Measurements from ENCODE around the gene TENM4.

TENM4 gene

GRCh38 chr11:79290761-79291160, 150.1 kb downstream of the TENM4 start:
- no peaks in the 10 kb centered on the region for H3K9me3 ChIP-seq (ENCODE audit: control insufficient read depth in 1 of 2, low read length in 2 of 2)
- no peaks in the 10 kb centered on the region for H3K4me1 ChIP-seq (ENCODE audit: control insufficient read depth in 1 of 2, insufficient read depth in 2 of 2, low read length in 2 of 2)
- no peaks in the 10 kb centered on the region for H3K36me3 ChIP-seq (ENCODE audit: control insufficient read depth in 1 of 2, insufficient read depth in 2 of 2, low read length in 2 of 2)
- no peak overlapping the region for H3K27ac ChIP-seq (ENCODE audit: low read length)
- H3K4me3 ChIP-seq (ENCODE audit: low read depth in 1 of 2, low read length in 2 of 2): no peak overlapping the region
- no peaks in the 10 kb centered on the region for H3K27me3 ChIP-seq (ENCODE audit: low read depth, low read length)

- no peak overlapping the region for H3K4me3 ChIP-seq (ENCODE audit: low read depth in 1 of 2, low read length in 2 of 2)
- no peaks in the 10 kb centered on the region for H3K27me3 ChIP-seq (ENCODE audit: low read depth, low read length)
- no peaks in the 10 kb centered on the region for H3K9me3 ChIP-seq (ENCODE audit: control insufficient read depth in 1 of 2, low read length in 2 of 2)
- H3K27ac ChIP-seq (ENCODE audit: low read length): no peak overlapping the region
- H3K4me1 ChIP-seq (ENCODE audit: control insufficient read depth in 1 of 2, insufficient read depth in 2 of 2, low read length in 2 of 2): no peaks in the 10 kb centered on the region
- H3K36me3 ChIP-seq (ENCODE audit: control insufficient read depth in 1 of 2, insufficient read depth in 2 of 2, low read length in 2 of 2): no peaks in the 10 kb centered on the region
Observed at GRCh38 chr11:79287952-79288351, 152.9 kb downstream of the TENM4 start.

- no peak overlapping the region for H3K4me3 ChIP-seq (ENCODE audit: low read depth in 1 of 2, low read length in 2 of 2)
- H3K9me3 ChIP-seq (ENCODE audit: control insufficient read depth in 1 of 2, low read length in 2 of 2): no peaks in the 10 kb centered on the region
- no peaks in the 10 kb centered on the region for H3K27me3 ChIP-seq (ENCODE audit: low read depth, low read length)
- H3K27ac ChIP-seq (ENCODE audit: low read length): no peak overlapping the region
- no peaks in the 10 kb centered on the region for H3K36me3 ChIP-seq (ENCODE audit: control insufficient read depth in 1 of 2, insufficient read depth in 2 of 2, low read length in 2 of 2)
- H3K4me1 ChIP-seq (ENCODE audit: control insufficient read depth in 1 of 2, insufficient read depth in 2 of 2, low read length in 2 of 2): no peaks in the 10 kb centered on the region
Observed at GRCh38 chr11:79285756-79286155, 155.1 kb downstream of the TENM4 start.

- Histone ChIP-seq H3K9me3 (ENCODE audit: control insufficient read depth in 1 of 2, low read length in 2 of 2) (no peaks in the 10 kb centered on the region), H3K27me3 (ENCODE audit: low read depth, low read length) (no peaks in the 10 kb centered on the region), H3K27ac (ENCODE audit: low read length) (no peak overlapping the region), H3K4me3 (ENCODE audit: low read depth in 1 of 2, low read length in 2 of 2) (no peak overlapping the region), H3K36me3 (ENCODE audit: control insufficient read depth in 1 of 2, insufficient read depth in 2 of 2, low read length in 2 of 2) (no peaks in the 10 kb centered on the region), H3K4me1 (ENCODE audit: control insufficient read depth in 1 of 2, insufficient read depth in 2 of 2, low read length in 2 of 2) (no peaks in the 10 kb centered on the region)
Observed at GRCh38 chr11:79276736-79277325, 164.0 kb downstream of the TENM4 start.

- Histone ChIP-seq H3K4me3 (ENCODE audit: low read depth in 1 of 2, low read length in 2 of 2) (no peak overlapping the region), H3K27me3 (ENCODE audit: low read depth, low read length) (no peaks in the 10 kb centered on the region), H3K4me1 (ENCODE audit: control insufficient read depth in 1 of 2, insufficient read depth in 2 of 2, low read length in 2 of 2) (no peaks in the 10 kb centered on the region), H3K27ac (ENCODE audit: low read length) (no peak overlapping the region), H3K36me3 (ENCODE audit: control insufficient read depth in 1 of 2, insufficient read depth in 2 of 2, low read length in 2 of 2) (no peaks in the 10 kb centered on the region), H3K9me3 (ENCODE audit: control insufficient read depth in 1 of 2, low read length in 2 of 2) (no peaks in the 10 kb centered on the region)
Observed at GRCh38 chr11:79274636-79275331, 166.0 kb downstream of the TENM4 start.

- H3K36me3 ChIP-seq (ENCODE audit: control insufficient read depth in 1 of 2, insufficient read depth in 2 of 2, low read length in 2 of 2): no peaks in the 10 kb centered on the region
- no peaks in the 10 kb centered on the region for H3K9me3 ChIP-seq (ENCODE audit: control insufficient read depth in 1 of 2, low read length in 2 of 2)
- H3K27ac ChIP-seq (ENCODE audit: low read length): no peak overlapping the region
- no peak overlapping the region for H3K4me3 ChIP-seq (ENCODE audit: low read depth in 1 of 2, low read length in 2 of 2)
- no peaks in the 10 kb centered on the region for H3K4me1 ChIP-seq (ENCODE audit: control insufficient read depth in 1 of 2, insufficient read depth in 2 of 2, low read length in 2 of 2)
- H3K27me3 ChIP-seq (ENCODE audit: low read depth, low read length): no peaks in the 10 kb centered on the region
Observed at GRCh38 chr11:79273781-79274180, 167.0 kb downstream of the TENM4 start.

GRCh38 chr11:79269611-79270307, 171.1 kb downstream of the TENM4 start:
- H3K27ac ChIP-seq (ENCODE audit: low read length): no peak overlapping the region
- H3K27me3 ChIP-seq (ENCODE audit: low read depth, low read length): no peaks in the 10 kb centered on the region
- no peaks in the 10 kb centered on the region for H3K9me3 ChIP-seq (ENCODE audit: control insufficient read depth in 1 of 2, low read length in 2 of 2)
- H3K4me3 ChIP-seq (ENCODE audit: low read depth in 1 of 2, low read length in 2 of 2): no peak overlapping the region
- H3K4me1 ChIP-seq (ENCODE audit: control insufficient read depth in 1 of 2, insufficient read depth in 2 of 2, low read length in 2 of 2): no peaks in the 10 kb centered on the region
- no peaks in the 10 kb centered on the region for H3K36me3 ChIP-seq (ENCODE audit: control insufficient read depth in 1 of 2, insufficient read depth in 2 of 2, low read length in 2 of 2)

GRCh38 chr11:79266396-79266795, 174.4 kb downstream of the TENM4 start:
- H3K4me3 ChIP-seq (ENCODE audit: low read depth in 1 of 2, low read length in 2 of 2): no peak overlapping the region
- no peak overlapping the region for H3K27ac ChIP-seq (ENCODE audit: low read length)
- no peaks in the 10 kb centered on the region for H3K36me3 ChIP-seq (ENCODE audit: control insufficient read depth in 1 of 2, insufficient read depth in 2 of 2, low read length in 2 of 2)
- no peaks in the 10 kb centered on the region for H3K4me1 ChIP-seq (ENCODE audit: control insufficient read depth in 1 of 2, insufficient read depth in 2 of 2, low read length in 2 of 2)
- H3K27me3 ChIP-seq (ENCODE audit: low read depth, low read length): no peaks in the 10 kb centered on the region
- H3K9me3 ChIP-seq (ENCODE audit: control insufficient read depth in 1 of 2, low read length in 2 of 2): no peaks in the 10 kb centered on the region

- H3K36me3 ChIP-seq (ENCODE audit: control insufficient read depth in 1 of 2, insufficient read depth in 2 of 2, low read length in 2 of 2): no peaks in the 10 kb centered on the region
- H3K4me1 ChIP-seq (ENCODE audit: control insufficient read depth in 1 of 2, insufficient read depth in 2 of 2, low read length in 2 of 2): no peaks in the 10 kb centered on the region
- H3K27ac ChIP-seq (ENCODE audit: low read length): no peak overlapping the region
- H3K4me3 ChIP-seq (ENCODE audit: low read depth in 1 of 2, low read length in 2 of 2): no peak overlapping the region
- no peaks in the 10 kb centered on the region for H3K27me3 ChIP-seq (ENCODE audit: low read depth, low read length)
- H3K9me3 ChIP-seq (ENCODE audit: control insufficient read depth in 1 of 2, low read length in 2 of 2): no peaks in the 10 kb centered on the region
Observed at GRCh38 chr11:79265756-79266322, 175.0 kb downstream of the TENM4 start.

- Histone ChIP-seq H3K4me1 (ENCODE audit: control insufficient read depth in 1 of 2, insufficient read depth in 2 of 2, low read length in 2 of 2) (no peaks in the 10 kb centered on the region), H3K36me3 (ENCODE audit: control insufficient read depth in 1 of 2, insufficient read depth in 2 of 2, low read length in 2 of 2) (no peaks in the 10 kb centered on the region), H3K4me3 (ENCODE audit: low read depth in 1 of 2, low read length in 2 of 2) (no peak overlapping the region), H3K27me3 (ENCODE audit: low read depth, low read length) (no peaks in the 10 kb centered on the region), H3K9me3 (ENCODE audit: control insufficient read depth in 1 of 2, low read length in 2 of 2) (no peaks in the 10 kb centered on the region), H3K27ac (ENCODE audit: low read length) (no peak overlapping the region)
Observed at GRCh38 chr11:79264284-79264683, 176.5 kb downstream of the TENM4 start.

GRCh38 chr11:79263001-79263400, 177.8 kb downstream of the TENM4 start:
- Histone ChIP-seq H3K36me3 (ENCODE audit: control insufficient read depth in 1 of 2, insufficient read depth in 2 of 2, low read length in 2 of 2) (no peaks in the 10 kb centered on the region), H3K9me3 (ENCODE audit: control insufficient read depth in 1 of 2, low read length in 2 of 2) (no peaks in the 10 kb centered on the region), H3K4me1 (ENCODE audit: control insufficient read depth in 1 of 2, insufficient read depth in 2 of 2, low read length in 2 of 2) (no peaks in the 10 kb centered on the region), H3K27me3 (ENCODE audit: low read depth, low read length) (no peaks in the 10 kb centered on the region), H3K27ac (ENCODE audit: low read length) (no peak overlapping the region), H3K4me3 (ENCODE audit: low read depth in 1 of 2, low read length in 2 of 2) (no peak overlapping the region)

All from muscle layer of duodenum (tissue), 2 donors.